Gastroesophageal sphincter (tissue), 4 donors: ENCODE data around the gene KCNH2. TPM values are rescaled to one million over a fixed set of nuclear protein-coding genes. Genes with fewer than 3 reads are reported as not detected.
"Not testable (repeated sequence)": the region's sequence is repeated elsewhere in the genome, so short reads cannot be mapped to it uniquely, and the experiment has no call there.

Experiments
- ATAC-seq: fragments of 150-250 bp; one replicate; pipeline ENCODE4 v1.9.1; 2016; ENCODE audit warnings: mild to moderate bottlenecking, moderate library complexity
- H3K27ac ChIP-seq, 4 donors: fragments of 200-600 bp; sonication (generic) in 3 of 4; 1 replicate in 3 of 4; 2 replicates in 1 of 4; pipeline ENCODE4 v1.5.1; 2016 to 2019
- H3K27me3 ChIP-seq: fragments of 200-600 bp; sonication (generic); one replicate; pipeline ENCODE4 v1.5.1; 2019
- H3K36me3 ChIP-seq, 2 donors: fragments of 200-600 bp; sonication (generic); one replicate each; pipeline ENCODE4 v1.5.1; 2019; ENCODE audit warnings: control low read depth in 1 of 2
- H3K4me1 ChIP-seq, 3 donors: fragments of 200-600 bp; sonication (generic); 1 replicate in 2 of 3; 2 replicates in 1 of 3; pipeline ENCODE4 v1.5.1; 2016 to 2019; ENCODE audit warnings: control low read depth in 2 of 3
- H3K4me3 ChIP-seq, 2 donors: fragments of 200-600 bp; sonication (generic); one replicate each; pipeline ENCODE4 v1.5.1; 2019; ENCODE audit warnings: mild to moderate bottlenecking in 1 of 2, moderate library complexity in 1 of 2
- H3K9me3 ChIP-seq, 3 donors: fragments of 200-600 bp; sonication (generic); one replicate each; pipeline ENCODE4 v1.5.1; 2017 to 2019; ENCODE audit warnings: control low read depth in 2 of 3
- CTCF ChIP-seq, 4 experiments: fragments of 200-600 bp in 2 of 4; fragments of 450-650 bp in 2 of 4; sonication (generic) in 1 of 4; IDR thresholded peaks; one replicate each; pipeline ENCODE4 v1.5.1; 2017 to 2019; ENCODE audit warnings: antibody characterized with exemption in 4 of 4, mild to moderate bottlenecking in 2 of 4, moderate library complexity in 2 of 4
- EP300 ChIP-seq: sonication (generic); formaldehyde crosslinking; IDR thresholded peaks from one replicate; pipeline ENCODE4 v1.6.1; 2017; ENCODE audit warnings: antibody characterized with exemption, mild to moderate bottlenecking
- POLR2A ChIP-seq, 2 donors: fragments of 450-650 bp; IDR thresholded peaks; one replicate each; pipeline ENCODE4 v1.6.1; 2017; ENCODE audit warnings: antibody characterized with exemption in 2 of 2, mild to moderate bottlenecking in 2 of 2, moderate library complexity in 1 of 2
- POLR2AphosphoS5 ChIP-seq: sonication (generic); formaldehyde crosslinking; IDR thresholded peaks from one replicate; pipeline ENCODE4 v1.6.1; 2017; ENCODE audit warnings: antibody characterized with exemption
- WGBS, 2 donors: methylation state at CpG; one replicate each; pipeline ENCODE4 v1.1.5; 2018; ENCODE audit warnings: low coverage in 1 of 2; 5-methylcytosine and 5-hydroxymethylcytosine counted together
- total RNA-seq, 4 donors: library from RNA; depleted of rRNA; stranded (reverse); fragments of >200 nt; gene quantifications; one replicate each; pipeline ENCODE4 v1.1.0, GENCODE V29; 2016

Gene KCNH2
- total RNA-seq, 4 donors from 2014 or later, result 26.6 to 63.8 (median 36.3) TPM

GRCh38 chr7:151012031-151012692, 34.0 kb upstream of the KCNH2 start:
- Histone ChIP-seq H3K36me3 (no peaks in the 10 kb centered on the region), H3K4me1 (peaks cover 0 to 50% (median 14%) of the 10 kb centered on the region in 3 donors), H3K27ac (no peak overlapping the region), H3K27me3 (peaks cover 93% of the 10 kb centered on the region), H3K4me3 (no peak overlapping the region), H3K9me3 (no peaks in the 10 kb centered on the region)
- WGBS, 2 donors, result 55 to 71% methylated on average over 2 to 3 of the region's 6 CpGs
- TF ChIP-seq POLR2A (IDR thresholded peaks at IDR 0.05) (no peak), POLR2AphosphoS5 (no peak), CTCF (IDR thresholded peaks at IDR 0.05) (no peak), EP300 (no peak)
- ATAC-seq, result no peak

GRCh38 chr7:151011616-151012015, 33.5 kb upstream of the KCNH2 start:
- ATAC-seq, H3K27ac ChIP-seq, H3K9me3 ChIP-seq, H3K36me3 ChIP-seq, H3K4me3 ChIP-seq: not testable (repeated sequence)
- peaks cover 0 to 55% (median 14%) of the 10 kb centered on the region in 3 donors for H3K4me1 ChIP-seq
- 79 to 94% methylated on average over 2 to 8 of the region's 12 CpGs for WGBS, 2 donors
- peaks cover 87% of the 10 kb centered on the region for H3K27me3 ChIP-seq

GRCh38 chr7:151011097-151011409, 32.9 kb upstream of the KCNH2 start:
- Histone ChIP-seq H3K9me3 (no peaks in the 10 kb centered on the region), H3K4me1 (peaks cover 0 to 57% (median 14%) of the 10 kb centered on the region in 3 donors), H3K27ac (no peak overlapping the region), H3K4me3 (no peak overlapping the region), H3K27me3 (peaks cover 82% of the 10 kb centered on the region), H3K36me3 (no peaks in the 10 kb centered on the region)
- 71% methylated on average over 1 of the region's 1 CpG; no CpG with 5 or more reads in 1 of the 2 donors for WGBS, 2 donors
- TF ChIP-seq EP300, result no peak
- no peak for TF ChIP-seq POLR2AphosphoS5
- no peak for TF ChIP-seq CTCF (IDR thresholded peaks at IDR 0.05)
- no peak for TF ChIP-seq POLR2A (IDR thresholded peaks at IDR 0.05)
- no peak for ATAC-seq

- Histone ChIP-seq H3K36me3 (no peaks in the 10 kb centered on the region), H3K9me3 (no peaks in the 10 kb centered on the region), H3K27me3 (peaks cover 76% of the 10 kb centered on the region), H3K4me3 (no peak overlapping the region), H3K4me1 (peaks cover 0 to 57% (median 14%) of the 10 kb centered on the region in 3 donors), H3K27ac (no peak overlapping the region)
- ATAC-seq, result no peak
- 18% methylated on average over 7 of the region's 18 CpGs; no CpG with 5 or more reads in 1 of the 2 donors for WGBS, 2 donors
- TF ChIP-seq POLR2AphosphoS5 (no peak), EP300 (no peak), POLR2A (IDR thresholded peaks at IDR 0.05) (no peak)
These were observed 32.4 kb upstream of the KCNH2 start for GRCh38 chr7:151010307-151011096.

- no peak for TF ChIP-seq EP300
- no peak for TF ChIP-seq POLR2A (IDR thresholded peaks at IDR 0.05)
- TF ChIP-seq POLR2AphosphoS5, result no peak
- TF ChIP-seq CTCF (IDR thresholded peaks at IDR 0.05), result no peak
- Histone ChIP-seq H3K27ac (no peak overlapping the region), H3K36me3 (no peaks in the 10 kb centered on the region), H3K4me3 (no peak overlapping the region), H3K9me3 (no peaks in the 10 kb centered on the region), H3K4me1 (peaks cover 0 to 57% (median 14%) of the 10 kb centered on the region in 3 donors), H3K27me3 (peaks cover 71% of the 10 kb centered on the region)
- ATAC-seq, result no peak
- no CpG with 5 or more reads among the region's 7 CpGs for WGBS, 2 donors
These were observed 31.9 kb upstream of the KCNH2 start for GRCh38 chr7:151010037-151010306.
